GM21576 (cell line): ENCODE results near the gene ITGB6.
"Not testable (repeated sequence)": the region's sequence is repeated elsewhere in the genome, so short reads cannot be mapped to it uniquely, and the experiment has no call there.

ENCODE experiments used
- ATAC-seq: cut with Tn5 transposase; IDR thresholded peaks from one replicate; pipeline ENCODE4 v1.9.1; 2021; ENCODE audit warnings: mild to moderate bottlenecking, moderate library complexity; ENCODE audit not compliant: unreplicated experiment

Gene ITGB6

DNA sequence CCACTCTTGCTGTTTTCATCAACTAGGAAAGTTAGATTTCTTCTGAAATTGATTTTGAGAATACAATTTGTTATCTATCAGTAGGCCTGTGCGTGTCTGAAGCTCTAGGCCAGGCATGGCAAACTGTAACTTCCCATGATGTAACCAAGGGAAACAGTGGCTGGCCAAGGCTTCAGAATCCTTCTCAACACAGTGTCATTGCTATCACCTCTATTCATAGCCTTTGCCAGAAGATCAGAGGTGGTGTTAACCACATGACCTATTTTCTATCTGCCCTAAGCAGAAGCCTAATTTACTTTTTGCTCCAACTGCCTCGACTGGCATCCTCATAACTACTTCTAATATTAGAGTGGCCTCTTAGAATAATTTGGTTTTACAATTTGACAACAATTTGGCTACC lies 2.5 kb downstream of the ITGB6 start:
- no peak for ATAC-seq

GRCh38 chr2:160194946-160195345 lies 5.1 kb downstream of the ITGB6 start:
- ATAC-seq = no peak

- no peak for ATAC-seq
These were observed 5.7 kb downstream of the ITGB6 start for GRCh38 chr2:160194351-160194750.

GRCh38 chr2:160181146-160181836 lies 18.8 kb downstream of the ITGB6 start:
- not testable (repeated sequence) for ATAC-seq

DNA sequence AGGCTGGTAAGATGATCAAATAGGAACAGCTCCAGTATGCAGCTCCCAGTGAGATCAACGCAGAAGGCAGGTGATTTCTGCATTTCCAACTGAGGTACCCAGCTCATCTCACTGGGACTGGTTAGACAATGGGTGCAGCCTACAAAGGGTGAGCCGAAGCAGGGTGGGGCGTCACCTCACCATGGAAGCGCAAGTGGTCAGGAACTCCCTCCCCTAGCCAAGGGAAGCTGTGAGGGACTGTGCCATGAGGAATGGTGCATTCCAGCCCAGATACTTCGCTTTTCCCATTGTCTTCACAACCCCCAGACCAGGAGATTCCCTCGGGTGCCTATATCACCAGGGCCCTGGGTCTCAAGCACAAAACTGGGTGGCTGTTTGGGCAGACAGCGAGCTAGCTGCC lies 19.4 kb downstream of the ITGB6 start:
- ATAC-seq = not testable (repeated sequence)

- no peak for ATAC-seq
These were observed 19.9 kb downstream of the ITGB6 start for GRCh38 chr2:160180172-160180571.

DNA sequence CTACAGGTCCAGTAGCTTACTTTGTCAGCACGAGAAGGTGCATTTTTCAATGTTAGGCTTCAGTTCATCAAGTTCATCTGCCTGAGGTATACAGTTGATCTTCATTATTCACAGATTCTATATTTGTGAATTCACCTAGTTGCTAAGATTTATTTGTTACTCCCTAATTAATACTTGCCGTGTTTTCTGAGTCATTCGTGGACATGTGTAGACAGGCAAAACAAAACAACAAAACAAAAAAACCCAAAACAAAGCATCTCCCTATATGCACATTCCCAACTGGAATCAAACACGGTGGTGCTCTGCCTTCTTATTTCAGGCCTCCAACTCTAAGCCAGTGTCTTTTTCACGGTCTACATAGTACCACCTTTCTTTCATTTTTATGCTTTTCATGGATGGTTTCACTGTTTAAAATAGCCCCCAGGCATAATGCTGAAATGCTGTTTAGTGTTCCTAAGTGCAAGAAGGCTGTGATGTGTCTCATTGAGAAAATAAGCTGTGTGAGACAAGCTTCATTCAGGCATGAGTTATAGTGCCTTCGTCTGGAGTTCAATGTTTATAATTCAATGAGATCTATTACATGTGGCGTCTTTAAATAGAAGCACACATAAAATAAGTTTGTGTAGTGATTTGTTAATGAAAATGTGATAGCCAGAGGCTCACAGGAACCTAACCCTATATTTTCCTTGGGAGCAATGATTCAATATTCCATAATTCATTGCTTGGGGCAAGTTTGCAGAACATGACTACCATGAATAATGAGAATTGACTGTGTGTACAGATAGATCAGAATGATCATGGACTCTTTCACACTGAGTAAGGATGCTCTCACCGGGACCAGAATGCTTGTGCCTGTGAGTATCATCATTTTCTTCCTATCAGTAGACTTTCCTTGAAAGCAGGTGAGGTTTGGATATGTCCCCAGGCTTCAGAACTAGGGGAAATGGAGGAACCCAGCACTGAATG lies 24.6 kb downstream of the ITGB6 start:
- ATAC-seq = no peak

DNA sequence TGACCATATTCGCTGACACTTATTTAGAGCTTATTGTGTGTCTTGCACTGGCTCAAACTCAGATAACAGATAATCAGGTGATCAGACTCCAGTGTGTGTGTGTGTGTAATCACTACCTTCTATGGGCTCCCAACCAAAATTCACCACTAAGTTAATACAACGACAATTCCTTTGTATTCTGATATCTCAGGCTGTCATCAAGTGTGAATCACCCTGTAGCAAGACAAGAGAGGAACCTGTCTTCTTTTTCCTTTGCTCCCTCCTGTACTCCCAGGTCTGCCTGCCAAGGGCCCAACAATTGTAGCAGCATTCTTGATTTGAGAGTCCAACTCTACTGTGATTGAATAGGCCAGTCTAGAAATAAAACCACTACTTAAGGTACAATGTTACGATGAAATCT lies 25.8 kb downstream of the ITGB6 start:
- no peak for ATAC-seq

DNA sequence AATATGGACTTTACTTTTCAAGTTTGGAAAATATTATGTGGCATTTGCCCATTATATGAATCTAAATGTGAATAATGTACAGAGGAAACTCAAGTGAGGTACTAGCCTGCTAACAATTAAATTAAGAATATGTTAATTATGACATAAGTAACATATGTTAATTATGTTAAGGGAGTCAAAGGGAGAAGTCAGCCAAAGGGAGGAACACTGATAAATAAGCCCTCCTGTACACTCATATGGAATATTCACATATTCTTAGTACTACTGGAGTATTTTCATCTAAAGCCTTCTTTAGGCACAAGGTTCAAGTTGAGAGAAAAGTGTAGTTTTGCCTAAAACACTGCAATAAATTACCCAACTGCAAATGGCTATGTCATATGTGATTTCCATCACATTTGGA lies 30.1 kb downstream of the ITGB6 start:
- no peak for ATAC-seq

DNA sequence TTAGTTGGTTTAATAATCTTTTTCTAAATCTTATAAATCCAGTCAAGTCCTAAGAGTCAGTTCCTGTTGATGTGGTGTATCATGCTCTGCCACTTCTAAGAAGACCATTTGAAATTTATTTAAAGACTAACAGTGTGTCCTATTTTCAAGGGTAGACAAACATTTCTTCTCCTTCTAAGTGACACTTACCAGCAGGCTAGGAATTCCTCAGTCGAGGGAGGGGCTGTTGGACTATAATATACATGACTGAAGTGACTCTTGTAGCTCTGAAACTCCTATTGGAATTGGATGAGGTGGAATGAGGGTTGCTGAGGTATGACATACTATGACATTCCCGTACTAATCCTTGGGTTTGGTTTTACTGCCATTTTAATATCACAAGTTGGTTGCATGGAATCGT lies 30.6 kb downstream of the ITGB6 start:
- no peak for ATAC-seq

DNA sequence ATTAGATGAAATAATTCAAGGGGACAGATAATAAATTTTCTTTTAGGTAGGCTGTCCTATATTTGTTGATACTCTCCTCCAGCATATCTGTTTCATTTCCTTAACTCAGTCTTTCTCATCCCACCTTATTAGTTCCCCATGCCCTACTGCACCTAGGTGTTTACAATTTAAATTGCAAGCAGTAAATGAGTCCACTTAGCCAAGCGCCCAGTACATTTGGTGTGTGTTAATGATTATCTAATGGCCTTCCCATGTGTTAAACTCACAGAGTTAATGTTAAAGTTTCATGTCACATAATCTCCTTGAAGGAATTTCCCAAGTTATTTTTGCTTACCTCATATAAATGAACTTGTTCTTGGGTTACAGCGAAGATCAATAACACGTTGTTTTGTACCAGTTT lies 31.2 kb downstream of the ITGB6 start:
- no peak for ATAC-seq

DNA sequence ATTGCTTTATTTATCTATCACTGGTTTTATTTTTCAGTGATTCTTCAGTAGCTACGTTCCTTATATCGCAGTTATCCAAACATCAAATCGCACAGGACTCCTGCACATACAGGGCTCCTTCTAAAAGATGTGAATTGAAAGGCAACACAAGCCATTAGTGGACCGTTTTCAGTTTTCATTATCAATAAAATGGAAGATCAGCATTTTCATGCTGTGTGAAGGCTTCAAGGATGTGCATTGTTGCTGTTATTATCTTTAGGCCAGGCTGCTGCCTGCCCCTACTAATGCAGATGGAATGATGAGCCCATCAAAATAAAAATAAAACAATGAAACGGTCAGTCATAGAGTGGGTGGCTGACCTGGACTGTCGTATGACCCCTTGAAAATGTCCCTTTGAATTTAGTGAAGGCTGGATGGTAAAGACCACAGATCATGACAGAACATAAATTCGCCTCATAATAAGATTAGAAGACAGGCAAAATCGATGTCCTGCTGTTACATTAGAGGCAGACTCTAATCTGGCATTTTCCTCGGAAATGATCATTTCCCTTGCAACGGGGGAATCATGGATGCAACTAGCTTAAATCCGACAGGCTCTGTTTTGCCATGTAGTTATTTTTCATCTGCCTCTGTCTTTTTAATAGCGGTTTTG lies 32.9 kb downstream of the ITGB6 start:
- no peak for ATAC-seq

GRCh38 chr2:160165996-160166395 lies 34.1 kb downstream of the ITGB6 start:
- ATAC-seq = no peak

DNA sequence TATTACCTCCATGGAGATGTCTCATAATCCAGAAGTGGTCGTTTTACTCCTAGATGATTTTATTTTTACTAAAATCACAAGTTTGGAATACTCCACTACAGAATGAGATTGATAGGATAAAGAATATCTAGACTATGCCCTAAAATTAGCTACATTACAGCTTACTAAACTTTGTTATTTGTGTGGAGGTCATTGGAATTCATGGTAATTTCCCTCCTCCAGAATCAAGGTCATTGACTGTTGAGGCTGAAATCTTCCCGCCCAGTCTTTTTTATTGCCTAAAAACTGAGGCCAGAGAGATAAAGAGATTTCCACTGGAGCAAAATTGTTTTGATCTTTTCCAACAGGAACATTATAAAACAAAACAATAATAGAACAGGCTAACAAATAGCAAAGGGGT lies 35.0 kb downstream of the ITGB6 start:
- ATAC-seq = no peak

GRCh38 chr2:160157861-160158829 lies 41.9 kb downstream of the ITGB6 start:
- ATAC-seq = no peak

DNA sequence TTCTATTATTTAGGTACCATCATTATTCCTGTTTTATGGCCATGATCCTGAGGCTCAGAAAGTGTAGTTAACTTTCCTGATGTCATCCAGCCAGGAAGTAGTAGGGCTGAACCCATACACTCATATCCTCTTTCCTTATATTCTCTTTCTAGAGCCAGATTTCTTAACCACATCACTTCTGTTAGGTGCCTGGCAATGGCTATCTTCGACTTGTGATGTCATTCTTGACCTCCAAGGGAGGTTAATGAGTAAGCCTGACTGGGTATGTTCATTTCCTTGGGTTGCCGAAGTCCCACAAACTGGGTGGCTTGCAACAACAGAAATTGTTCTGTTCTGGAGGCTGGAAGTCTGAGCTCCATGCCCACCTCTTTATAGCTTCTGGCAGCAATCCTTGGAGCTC lies 43.4 kb downstream of the ITGB6 start:
- no peak for ATAC-seq

GRCh38 chr2:160156100-160156499 lies 44.0 kb downstream of the ITGB6 start:
- ATAC-seq = no peak

- not testable (repeated sequence) for ATAC-seq
These were observed 51.7 kb downstream of the ITGB6 start for GRCh38 chr2:160148419-160148818.

GRCh38 chr2:160145471-160145870 lies 54.6 kb downstream of the ITGB6 start:
- no peak for ATAC-seq

GRCh38 chr2:160144280-160144990 lies 55.6 kb downstream of the ITGB6 start:
- no peak for ATAC-seq
